Epithelial cell of proximal tubule (primary cell): ENCODE results near the gene TMEM186. TPM values are rescaled to one million over a fixed set of nuclear protein-coding genes. Genes with fewer than 3 reads are reported as not detected.
"Not testable (repeated sequence)": the region's sequence is repeated elsewhere in the genome, so short reads cannot be mapped to it uniquely, and the experiment has no call there.

ENCODE experiments used
- DNase-seq: peaks from one replicate; pipeline ENCODE4 v3.0.0-alpha.2; 2011; ENCODE audit warnings: low read depth
- H3K4me3 ChIP-seq: 2 replicates; pipeline ENCODE4 v1.5.1; 2011; ENCODE audit warnings: low read depth, mild to moderate bottlenecking, low read length
- total RNA-seq: library from RNA; depleted of rRNA; stranded (reverse); fragments of >200 nt; gene quantifications from 2 replicates; pipeline ENCODE4 v1.2.3, GENCODE V29; 2015
- TF ChIP-seq, protein P1 (sequence below): conservative IDR thresholded peaks from 2 replicates; pipeline ENCODE4 v1.5.1; 2012; ENCODE audit warnings: low read depth, mild to moderate bottlenecking, low read length

TMEM186 gene
- 9.1 and 12.6 TPM in 2 replicates for total RNA-seq

- H3K4me3 ChIP-seq, result peak within 1 kb of the TSS; percentile 92
- peak; percentile 60 for DNase-seq
- TF ChIP-seq, protein P1, sequence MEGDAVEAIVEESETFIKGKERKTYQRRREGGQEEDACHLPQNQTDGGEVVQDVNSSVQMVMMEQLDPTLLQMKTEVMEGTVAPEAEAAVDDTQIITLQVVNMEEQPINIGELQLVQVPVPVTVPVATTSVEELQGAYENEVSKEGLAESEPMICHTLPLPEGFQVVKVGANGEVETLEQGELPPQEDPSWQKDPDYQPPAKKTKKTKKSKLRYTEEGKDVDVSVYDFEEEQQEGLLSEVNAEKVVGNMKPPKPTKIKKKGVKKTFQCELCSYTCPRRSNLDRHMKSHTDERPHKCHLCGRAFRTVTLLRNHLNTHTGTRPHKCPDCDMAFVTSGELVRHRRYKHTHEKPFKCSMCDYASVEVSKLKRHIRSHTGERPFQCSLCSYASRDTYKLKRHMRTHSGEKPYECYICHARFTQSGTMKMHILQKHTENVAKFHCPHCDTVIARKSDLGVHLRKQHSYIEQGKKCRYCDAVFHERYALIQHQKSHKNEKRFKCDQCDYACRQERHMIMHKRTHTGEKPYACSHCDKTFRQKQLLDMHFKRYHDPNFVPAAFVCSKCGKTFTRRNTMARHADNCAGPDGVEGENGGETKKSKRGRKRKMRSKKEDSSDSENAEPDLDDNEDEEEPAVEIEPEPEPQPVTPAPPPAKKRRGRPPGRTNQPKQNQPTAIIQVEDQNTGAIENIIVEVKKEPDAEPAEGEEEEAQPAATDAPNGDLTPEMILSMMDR, result no peak
These were observed at the start of gene TMEM186, which contains the start of gene PMM2 for GRCh38 chr16:8797364-8798173. Gene TMEM186 (minus strand): TSS chr16:8797639. CDS start chr16:8797614, 25 bp downstream. Gene PMM2 (plus strand): TSS chr16:8797839. CDS start chr16:8797883, 44 bp downstream.

DNA sequence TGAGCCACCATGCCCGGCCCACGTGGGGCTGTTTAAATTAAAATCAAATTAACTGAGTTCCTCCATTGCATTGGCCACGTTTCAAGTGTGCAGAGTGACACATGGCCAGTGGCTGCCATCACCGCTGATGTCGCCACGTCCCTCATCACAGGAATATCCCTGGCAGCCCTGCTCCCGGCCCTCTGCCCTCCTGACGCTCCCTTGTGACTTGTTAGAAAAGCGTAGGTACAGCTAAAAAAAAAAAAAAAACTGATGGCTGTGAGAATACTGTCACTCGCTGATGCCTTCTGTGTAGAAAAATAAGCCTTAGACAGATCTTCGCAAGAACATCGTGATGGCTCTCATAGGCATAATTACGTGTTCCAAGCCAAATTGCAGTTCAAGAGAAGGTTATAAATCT lies 49.7 kb upstream of the TMEM186 start:
- TF ChIP-seq, protein P1, result no peak
- H3K4me3 ChIP-seq, result no peak overlapping the region
- DNase-seq, result no peak

GRCh38 chr16:8846401-8846932 lies 49.0 kb upstream of the TMEM186 start:
- H3K4me3 ChIP-seq, result no peak overlapping the region
- no peak for DNase-seq
- TF ChIP-seq, protein P1, result no peak

GRCh38 chr16:8845699-8846298 lies 48.4 kb upstream of the TMEM186 start:
- TF ChIP-seq, protein P1, result no peak
- H3K4me3 ChIP-seq, result no peak overlapping the region
- no peak for DNase-seq

GRCh38 chr16:8843296-8843695 lies 45.9 kb upstream of the TMEM186 start:
- DNase-seq, H3K4me3 ChIP-seq: not testable (repeated sequence)

GRCh38 chr16:8842016-8842415 lies 44.6 kb upstream of the TMEM186 start:
- not testable (repeated sequence) for DNase-seq, H3K4me3 ChIP-seq

- not testable (repeated sequence) for H3K4me3 ChIP-seq, DNase-seq
These were observed 40.2 kb upstream of the TMEM186 start for GRCh38 chr16:8837594-8837993.

DNA sequence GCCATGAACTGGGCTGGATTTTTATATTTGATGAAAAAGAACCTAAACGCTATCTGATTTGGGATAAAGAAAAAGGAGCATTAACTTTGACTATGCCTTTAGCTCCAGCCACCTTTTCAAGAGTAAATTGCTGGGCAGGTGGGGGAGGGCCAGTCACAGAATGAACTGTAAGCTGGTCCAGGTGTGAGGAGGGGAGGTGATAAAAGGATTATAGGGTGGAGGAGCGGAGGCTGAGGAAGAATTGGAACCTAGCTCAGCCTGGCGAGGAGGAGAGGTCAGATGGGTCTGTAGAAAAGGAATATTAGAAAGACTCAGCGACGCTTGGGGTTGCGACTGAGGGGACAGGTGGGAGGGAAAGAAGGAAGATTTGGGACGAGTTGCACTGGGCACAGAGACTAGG lies 39.4 kb upstream of the TMEM186 start:
- not testable (repeated sequence) for H3K4me3 ChIP-seq

DNA sequence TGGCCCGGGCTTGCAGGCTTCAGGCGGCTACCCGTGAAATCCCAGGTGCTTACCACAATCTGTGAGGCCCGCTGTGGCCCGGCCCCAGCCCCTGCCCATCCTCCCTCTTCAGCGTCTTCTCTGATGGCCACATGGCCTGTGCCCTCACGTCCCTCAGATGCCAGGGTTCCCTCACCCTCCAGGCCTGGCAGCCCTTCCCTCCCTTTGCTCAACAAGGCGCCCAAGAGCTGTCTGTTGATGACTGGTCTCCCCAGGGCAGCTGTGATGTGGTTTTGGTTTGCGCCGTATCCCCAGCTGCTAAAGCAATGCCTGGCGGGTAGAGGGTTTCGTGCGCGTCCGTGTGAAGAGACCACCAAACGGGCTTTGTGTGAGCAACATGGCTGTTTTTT lies 35.3 kb upstream of the TMEM186 start:
- TF ChIP-seq, protein P1, result no peak
- no peak for DNase-seq
- no peak overlapping the region for H3K4me3 ChIP-seq

More for the DNA sequence above, 39.4 kb upstream of the TMEM186 start:
- DNase-seq, result not testable (repeated sequence)
